ELF-1 (cell line): ENCODE results near the gene ADCY5.
A peak's percentile ranks its signal among the peaks of the same experiment; 100 is the strongest.

Source experiments
- DNase-seq: peaks from one replicate; pipeline ENCODE4 v3.0.0-alpha.2; 2016; ENCODE audit warnings: low read depth, low spot score

Gene ADCY5

GRCh38 chr3:123386477-123387040 lies 62.3 kb downstream of the ADCY5 start:
- DNase-seq = no peak

GRCh38 chr3:123385981-123386380 lies 62.9 kb downstream of the ADCY5 start:
- no peak for DNase-seq

- no peak for DNase-seq
Observed at GRCh38 chr3:123385499-123385898, 63.4 kb downstream of the ADCY5 start.

DNA sequence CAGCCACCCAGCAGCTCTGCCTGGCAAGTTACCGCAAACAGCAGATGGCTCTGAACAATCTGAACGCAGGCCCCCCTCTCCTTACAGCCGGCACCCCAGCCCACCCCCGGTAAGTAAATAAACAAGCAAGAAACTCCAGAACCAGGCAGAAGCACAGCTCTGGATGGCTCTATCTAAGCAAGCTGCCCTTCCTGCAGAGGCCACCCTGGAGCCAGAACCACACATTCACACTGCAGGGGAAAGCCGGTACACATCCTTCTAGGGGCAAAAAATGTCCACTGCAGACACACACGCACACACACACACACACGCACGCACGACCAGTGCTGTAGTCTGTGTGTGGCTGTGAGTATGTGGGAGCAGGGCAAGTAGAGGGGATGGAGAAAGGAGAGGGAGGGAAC lies 63.9 kb downstream of the ADCY5 start:
- no peak for DNase-seq

DNA sequence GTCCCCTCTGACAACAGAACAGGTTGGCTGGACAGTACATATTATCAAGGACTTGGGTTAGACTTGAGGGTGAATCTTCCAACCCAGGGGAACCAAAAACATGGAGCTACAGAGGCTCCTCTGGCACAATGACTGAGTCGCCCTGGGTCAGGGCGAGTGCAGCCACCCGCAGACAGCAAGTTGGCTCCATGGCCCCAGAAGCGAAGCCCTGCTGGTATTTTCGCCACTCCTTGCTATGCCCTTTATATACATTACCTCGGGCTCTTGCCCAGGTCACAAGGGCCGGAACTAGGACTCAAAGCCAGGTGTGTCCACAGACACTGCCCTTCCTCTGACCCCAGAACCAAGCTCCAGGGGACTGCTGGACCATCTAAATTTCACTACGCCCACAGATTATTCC lies 64.6 kb downstream of the ADCY5 start:
- no peak for DNase-seq

DNA sequence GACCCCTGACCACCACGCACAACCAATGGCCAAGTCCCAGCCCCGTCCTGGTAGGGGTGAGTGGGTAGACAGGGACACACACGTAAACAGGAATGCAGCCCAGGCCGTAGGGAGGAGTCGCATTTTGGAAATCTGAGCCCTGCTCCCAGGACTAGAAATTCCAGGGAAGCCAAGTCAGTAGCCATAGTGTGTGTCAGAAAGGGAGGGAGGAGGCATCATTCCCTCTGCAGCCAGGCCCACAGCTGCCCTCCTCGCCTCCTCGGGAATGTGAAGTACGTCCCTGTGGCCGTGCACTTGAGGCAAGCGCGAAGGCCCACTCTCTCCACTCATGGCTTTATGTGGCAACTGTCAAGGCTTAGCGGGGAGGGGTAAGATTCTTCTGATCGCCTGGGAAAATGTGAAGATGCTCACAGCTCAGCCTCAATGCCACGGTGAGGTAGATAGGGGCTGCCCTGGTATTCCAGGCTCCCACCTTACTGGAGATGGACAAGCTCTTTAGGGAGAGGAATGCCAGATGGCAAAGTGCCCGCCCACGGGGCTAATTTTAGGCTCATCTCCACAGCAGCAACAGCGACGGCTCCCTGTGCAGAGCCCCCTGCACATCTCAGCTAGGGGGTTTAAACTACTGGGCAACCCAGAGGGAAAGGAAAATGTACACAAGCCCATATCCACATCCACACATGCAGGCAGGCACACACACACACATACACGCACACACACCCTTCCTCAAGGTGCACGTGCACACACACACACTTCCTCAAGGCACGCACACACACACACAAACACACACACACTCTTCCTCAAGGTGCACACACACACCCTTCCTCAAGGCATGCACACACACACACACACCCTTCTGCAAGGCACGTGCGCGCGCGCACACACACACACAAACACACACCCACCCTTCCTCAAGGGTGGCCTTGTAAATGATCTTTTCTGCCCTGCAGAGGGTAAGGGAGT lies 65.5 kb downstream of the ADCY5 start:
- peak; percentile 77 for DNase-seq

GRCh38 chr3:123380261-123380660 lies 68.6 kb downstream of the ADCY5 start:
- no peak for DNase-seq

DNA sequence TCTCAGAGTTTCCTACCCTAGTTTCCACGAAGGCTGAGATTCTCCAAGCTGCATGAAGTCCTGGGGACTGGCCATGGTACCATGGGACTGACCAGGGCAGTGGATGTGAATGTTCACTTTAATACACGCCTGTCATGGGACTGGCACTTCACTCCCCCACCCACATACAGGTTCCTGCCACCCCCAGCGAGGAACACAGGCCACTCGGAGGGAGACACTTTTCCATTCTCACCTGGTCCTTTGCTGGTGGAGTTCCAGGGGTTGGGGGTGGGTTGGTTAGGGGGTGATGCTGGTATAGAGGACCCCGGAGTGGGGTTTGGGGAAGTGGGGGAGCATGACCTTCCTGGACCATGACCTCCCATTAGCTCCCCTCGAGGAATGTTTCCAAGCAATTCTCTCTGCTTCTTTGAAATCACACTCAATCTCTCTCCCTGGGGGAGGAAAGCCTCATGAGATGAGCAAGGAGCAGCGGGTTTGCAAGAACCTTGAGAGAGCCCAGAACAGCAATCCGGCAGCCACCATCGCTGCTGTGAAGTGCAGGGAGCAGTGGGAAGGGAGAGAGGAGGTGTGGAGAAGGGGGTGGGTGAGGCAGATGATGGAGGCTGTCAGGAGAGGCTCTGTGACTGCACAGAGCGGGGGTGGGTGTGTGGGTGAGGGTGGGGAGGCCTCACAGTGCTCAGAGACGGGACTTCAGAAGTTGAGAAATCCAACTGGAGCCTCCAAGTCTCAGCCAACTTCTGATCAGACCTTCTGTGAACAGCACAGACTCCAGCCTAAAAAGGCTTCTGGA lies 69.7 kb downstream of the ADCY5 start:
- DNase-seq = no peak

DNA sequence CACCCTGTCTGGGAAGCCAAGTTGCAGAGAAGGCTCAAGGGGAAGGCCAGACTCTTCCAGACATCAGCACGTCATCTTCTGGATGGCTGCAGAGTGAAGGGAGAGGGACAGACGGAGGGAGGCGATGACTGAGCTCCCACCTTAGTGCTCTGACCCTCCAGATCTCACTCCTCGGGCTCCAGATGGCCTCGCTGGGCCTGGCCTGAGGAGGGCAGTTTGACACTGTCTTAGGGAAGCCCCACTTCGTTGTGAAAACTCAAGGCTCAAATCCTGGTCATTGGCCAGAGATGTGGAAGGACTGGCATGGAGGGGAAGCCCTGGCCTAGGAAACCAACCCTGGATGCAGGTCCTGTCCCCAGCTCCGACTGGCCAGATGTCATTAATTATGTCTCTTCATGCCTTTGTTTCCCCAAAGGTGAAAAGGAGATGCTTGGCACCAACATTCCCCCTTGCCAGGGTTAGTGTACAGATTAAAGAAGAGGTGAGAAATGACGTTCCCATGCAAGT lies 70.4 kb downstream of the ADCY5 start:
- DNase-seq = no peak

GRCh38 chr3:123377243-123377740 lies 71.6 kb downstream of the ADCY5 start:
- no peak for DNase-seq

DNA sequence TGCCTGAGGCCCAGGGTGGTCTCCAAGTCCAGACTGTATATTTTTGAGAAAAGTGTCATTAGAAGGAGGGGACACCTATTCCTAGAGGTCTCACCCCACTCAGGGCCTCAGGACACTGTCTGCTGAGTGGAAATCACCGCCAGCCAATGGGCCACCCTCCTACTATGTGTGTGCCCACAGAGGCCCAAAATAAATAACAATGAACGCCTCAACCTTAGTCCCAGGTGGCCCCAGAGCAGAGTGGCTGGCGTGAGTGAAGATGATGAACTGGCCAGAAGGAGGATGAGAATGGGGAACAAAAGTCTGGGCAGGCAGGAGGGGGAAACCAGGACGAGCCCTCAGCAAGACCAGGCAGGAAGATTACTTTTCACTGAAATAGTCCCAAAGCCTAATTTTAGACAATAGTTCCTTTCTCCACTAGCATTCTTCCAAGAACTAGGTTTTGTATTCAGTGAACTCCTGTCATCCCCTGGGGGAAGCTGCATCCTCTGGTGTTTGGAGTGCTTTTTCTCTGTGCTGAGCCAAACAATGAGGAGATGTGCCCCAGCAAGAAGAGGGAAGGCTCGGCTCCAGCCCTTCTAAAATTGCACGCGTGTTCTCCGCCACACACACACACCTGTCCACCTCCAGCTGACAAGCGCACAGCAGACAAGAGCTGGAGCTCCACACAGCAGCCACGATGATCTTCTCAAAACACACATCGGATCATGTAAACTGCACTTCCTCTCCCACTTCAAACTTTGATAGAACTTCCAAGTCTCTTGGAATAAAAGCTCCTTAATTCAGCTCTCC lies 72.2 kb downstream of the ADCY5 start:
- no peak for DNase-seq

DNA sequence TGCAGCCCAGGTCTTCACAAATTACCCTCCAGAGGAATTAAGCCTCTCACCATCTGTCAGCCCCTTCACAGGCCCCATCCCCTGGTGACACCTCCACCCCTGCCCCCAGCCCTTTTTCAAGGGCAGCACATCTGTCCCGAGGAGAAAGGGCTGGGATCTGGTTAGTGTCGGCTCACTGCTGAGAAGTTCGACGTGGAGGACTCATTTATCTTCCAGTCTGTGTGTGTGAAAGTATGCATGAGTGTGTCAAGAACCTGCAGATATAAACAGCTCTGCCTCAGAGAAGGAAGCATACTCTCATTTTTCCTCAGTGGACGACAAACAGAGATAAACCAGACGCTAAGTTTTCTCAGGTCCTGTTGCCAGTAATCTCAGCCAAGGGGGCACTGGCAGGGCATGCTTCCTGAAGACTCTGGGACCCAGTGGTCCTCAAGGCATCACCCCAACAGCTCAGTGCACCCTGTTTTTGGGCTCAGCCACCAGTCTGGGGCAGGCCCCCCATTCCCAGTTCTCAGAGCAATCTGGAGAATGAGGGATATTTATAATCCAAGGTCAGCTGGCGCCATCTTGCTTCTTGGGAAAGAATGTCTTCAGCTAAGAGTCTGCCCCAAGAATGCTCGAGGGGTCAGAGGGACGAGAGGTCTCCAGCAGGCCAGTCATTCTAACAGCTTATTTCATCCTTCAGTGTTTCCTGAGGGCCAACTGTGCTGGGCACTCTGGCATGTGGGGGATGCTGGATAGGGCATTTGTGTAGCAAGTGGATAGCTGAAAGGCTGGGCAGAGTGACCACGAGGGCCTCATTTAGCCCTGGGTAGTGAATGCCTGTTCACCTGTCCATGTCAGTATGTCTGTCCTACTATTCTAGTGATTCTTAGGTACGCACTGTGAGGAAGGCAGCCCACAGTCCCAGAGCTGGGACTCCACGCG lies 73.6 kb downstream of the ADCY5 start:
- peak; percentile 39 for DNase-seq

- no peak for DNase-seq
Observed at GRCh38 chr3:123374016-123374415, 74.9 kb downstream of the ADCY5 start.

- DNase-seq = no peak
Observed at GRCh38 chr3:123373474-123373987, 75.4 kb downstream of the ADCY5 start.

- DNase-seq = no peak
Observed at GRCh38 chr3:123372686-123373473, 76.0 kb downstream of the ADCY5 start.

GRCh38 chr3:123371859-123372685 lies 76.8 kb downstream of the ADCY5 start:
- DNase-seq = no peak

- DNase-seq = no peak
Observed at GRCh38 chr3:123371426-123371825, 77.5 kb downstream of the ADCY5 start.

- DNase-seq = no peak
Observed at GRCh38 chr3:123370819-123371218, 78.1 kb downstream of the ADCY5 start.
